HG02973 (cell line): Measurements from ENCODE around the gene PPP1R2.
A peak's percentile ranks its signal among the peaks of the same experiment; 100 is the strongest.
"Not testable (repeated sequence)": the region's sequence is repeated elsewhere in the genome, so short reads cannot be mapped to it uniquely, and the experiment has no call there.

Experiments
- ATAC-seq: cut with Tn5 transposase; IDR thresholded peaks from one replicate; pipeline ENCODE4 v1.9.1; 2021; ENCODE audit warnings: moderate library complexity; ENCODE audit not compliant: unreplicated experiment

The PPP1R2 gene

DNA sequence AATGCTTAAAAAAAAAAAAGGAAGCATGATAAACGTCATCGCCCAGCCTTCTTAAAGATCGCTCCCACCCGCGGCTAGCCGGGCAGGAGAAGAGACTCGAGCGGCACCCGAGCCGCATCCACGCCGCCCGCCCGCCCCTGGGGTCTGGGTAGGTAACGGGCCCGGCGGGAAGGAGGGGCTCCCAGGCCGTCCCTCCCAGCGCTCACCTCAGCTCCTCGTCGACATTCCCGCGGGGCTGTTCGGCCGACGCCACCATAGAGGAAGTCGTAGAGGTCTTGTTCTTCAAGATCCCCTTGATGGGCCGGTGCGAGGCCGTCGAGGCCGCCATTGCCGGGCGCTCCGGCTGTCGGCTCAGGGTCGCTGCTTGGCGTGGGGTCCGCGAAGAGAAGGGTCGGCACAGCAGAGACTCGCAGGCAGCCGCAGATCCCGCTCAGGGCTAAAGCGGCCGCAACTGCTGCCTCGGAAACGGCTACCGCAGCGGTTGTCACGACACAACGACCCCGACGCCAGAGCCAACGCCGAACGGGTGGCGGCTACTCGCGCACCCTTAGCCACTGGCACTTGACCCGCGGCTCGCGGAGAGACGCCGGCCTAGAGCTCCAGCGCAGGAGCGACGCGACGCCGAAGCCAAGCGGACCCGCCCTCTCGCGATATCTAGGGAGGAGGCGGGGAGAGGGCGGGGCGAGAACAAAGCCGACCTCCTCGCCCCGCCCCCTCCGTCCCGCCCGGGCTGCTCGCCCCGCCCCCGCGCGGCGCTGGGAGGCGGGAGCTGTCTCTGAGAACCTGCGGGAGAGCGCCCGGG, at the start of gene PPP1R2:
PPP1R2 (minus strand) TSS at position 628 of the 802 bp plus-strand sequence; CDS start at position 328, 300 bp downstream.
- ATAC-seq = peak; percentile 69

DNA sequence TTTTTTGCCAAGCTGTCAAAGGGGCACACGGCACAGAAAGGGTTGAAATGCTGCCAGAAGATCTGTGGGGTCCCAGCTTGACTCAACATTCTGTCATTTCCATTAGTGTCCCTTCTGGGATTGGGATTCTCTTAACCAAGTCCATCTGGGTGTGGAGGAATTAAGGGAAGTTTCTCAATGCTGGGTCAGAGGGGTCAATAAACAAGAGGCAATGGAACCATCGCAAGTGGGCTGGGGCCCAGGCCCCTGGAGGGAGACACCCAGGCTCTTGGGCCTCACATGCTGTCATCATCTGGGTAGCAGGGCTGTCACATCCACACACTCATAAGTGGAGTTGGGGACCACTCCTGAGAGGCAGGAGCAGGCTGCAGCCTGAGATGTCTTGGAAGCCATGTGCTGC, 48.7 kb upstream of the PPP1R2 start:
- ATAC-seq = no peak

DNA sequence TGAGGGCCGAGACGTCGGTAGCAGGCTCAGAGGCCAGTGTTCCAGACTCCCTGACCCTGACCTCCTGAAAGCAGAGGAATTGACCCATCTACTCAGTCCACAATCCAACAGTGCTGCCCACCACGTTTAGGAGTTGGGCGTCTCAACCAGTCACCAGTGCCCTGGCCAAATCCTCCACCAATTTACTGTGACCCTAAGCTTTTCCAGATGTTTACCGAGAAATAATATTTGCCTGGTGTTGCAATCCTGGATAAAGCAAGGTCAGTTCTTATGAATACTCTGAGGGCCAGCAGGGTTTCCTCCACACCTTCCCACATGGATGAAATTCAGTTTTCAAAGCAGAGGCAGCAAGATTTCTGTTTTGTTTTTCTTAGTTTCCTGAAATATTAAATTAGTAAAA, 48.1 kb upstream of the PPP1R2 start:
- ATAC-seq = no peak

DNA sequence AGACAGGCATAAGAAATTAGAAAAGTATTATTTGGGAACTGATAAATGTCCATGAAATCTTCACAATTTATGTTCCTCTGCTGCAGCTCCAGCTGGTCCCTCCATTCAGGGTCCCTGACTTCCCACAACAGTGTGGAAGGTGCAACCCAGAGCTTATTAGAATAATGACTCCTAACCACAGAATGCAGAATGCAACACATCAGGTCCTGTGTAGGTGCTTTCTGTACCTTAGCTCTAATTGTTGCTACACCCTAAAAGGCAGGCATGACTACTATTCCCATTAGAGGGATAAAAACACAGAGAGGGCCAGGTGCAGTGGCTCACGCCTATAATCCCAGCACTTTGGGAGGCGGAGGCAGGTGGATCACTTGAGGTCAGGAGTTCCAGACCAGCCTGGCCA, 47.3 kb upstream of the PPP1R2 start:
- not testable (repeated sequence) for ATAC-seq

DNA sequence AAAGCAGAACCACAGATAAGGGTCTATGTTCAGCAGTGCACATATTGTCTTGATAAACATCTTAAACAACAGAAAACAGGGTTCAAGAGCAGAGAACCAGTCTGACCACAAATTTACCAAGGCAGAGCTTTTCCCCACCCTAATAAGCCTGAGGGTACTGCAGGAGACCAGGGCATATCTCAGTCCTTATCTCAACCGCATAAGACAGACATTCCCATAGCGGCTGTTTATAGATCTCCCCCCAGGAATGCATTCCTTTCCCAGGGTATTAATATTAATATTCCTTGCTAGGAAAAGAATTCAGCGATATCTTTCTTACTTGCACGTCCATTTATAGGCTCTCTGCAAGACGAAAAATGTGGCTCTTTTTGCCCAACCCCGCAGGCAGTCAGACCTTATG, 46.7 kb upstream of the PPP1R2 start:
- ATAC-seq = not testable (repeated sequence)

DNA sequence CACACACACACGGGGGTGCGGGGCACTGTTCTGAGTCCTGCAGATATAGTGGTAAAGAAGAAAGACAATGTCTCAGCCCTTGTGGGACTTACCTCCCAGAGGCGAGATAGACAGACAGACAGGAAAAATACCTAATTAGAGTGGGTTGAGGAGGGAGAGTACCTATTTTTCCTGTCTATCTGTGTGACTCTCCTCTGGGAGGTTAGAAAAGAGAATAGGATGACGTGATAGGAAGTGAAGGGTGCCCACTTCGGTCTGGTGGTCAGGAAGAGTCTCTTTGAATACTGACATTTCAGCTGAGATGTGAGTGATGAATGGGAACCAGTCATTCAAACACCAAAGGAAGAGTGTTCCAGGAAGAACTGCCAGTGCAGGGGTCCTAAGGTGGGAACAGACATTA, 44.7 kb upstream of the PPP1R2 start:
- no peak for ATAC-seq

DNA sequence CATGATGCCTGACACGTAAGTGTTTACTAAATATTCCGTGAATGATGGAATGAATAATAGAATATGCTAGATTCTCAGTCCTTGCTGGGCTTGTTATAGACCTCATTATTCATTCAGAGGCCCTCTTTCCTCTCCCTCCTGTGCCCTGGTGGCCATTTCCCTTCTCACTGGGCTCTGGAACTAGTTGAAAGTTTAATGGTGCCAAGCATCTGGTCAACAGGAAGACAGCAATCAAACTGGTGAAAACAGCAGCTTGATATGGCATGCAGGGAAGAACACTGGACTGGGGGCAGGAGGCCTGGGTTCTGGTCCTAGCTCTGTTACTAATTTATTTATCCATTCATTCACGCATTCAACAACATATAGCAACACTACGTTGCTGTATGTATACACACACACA, 44.3 kb upstream of the PPP1R2 start:
- ATAC-seq = no peak

DNA sequence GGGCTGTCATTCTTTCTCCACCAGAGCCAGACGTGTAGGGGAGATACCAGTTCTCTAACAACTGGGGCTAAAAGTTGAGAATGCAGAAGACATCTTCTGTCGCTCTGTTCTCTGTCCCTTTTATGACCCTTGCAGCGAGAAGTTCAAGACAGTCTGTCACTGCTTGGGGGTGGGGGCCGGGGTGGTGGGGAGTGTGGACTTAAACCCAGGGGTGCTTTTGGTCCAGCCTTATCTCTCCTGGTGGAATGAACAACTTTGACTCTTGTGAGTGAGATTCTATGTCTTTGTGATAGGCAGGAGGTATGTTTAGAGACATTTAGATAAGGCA, 41.4 kb upstream of the PPP1R2 start:
- no peak for ATAC-seq

DNA sequence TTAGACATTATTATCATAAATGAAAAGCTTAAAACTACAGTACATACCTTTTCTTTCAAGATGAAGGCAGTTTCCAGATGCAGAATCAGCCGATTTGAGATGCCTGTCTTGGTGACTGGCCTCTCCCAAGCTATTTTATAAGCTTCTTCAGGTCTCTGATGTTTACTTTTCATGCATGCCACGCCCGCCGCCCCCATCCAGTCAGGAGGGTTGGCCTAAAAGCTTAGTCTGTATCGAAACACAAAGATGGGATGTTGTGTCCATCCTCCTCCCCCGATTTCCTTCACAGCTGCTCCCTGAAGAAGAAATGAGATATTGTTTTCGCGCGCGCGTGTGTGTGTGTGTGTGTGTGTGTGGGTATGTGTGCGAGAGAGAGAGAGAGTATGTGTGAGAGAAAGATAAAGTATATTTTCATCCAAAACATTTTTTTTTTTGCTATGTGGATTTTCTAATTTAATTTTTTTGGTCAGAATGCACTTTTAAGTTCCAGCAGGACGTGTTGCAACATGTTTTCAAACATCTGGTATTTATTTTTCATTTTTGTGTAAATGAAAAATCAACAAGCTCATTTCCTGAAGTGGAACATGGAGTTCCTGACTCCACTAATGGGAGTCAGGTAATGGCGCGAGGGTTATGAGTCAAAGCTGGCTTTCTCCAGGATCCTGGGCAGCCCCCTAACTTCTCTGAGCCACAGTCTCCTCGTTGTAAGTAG, 40.9 kb upstream of the PPP1R2 start, which contains the start of gene APOD:
APOD (minus strand) TSS at position 110 of the 712 bp plus-strand sequence. CDS start 4,479 bp downstream, outside the sequence.
- no peak for ATAC-seq

DNA sequence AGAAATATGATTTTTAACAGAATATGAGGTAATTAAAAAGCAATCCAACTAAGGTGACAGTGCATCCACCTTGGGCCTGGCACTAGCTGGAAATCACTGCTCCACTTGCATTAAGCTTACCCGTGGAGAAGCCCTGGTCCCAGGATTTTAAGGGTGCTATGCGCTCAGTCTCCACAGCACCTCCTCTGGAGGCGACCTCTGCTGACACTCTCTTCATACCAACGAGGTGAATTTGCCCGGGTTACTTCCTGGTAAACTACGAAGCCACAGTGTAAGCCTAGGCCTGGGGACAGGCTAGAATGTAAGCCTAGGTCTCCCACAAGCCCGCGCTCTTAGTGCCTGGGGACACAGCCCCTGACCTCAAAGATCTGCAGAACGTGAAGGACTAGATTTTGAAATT, 39.8 kb upstream of the PPP1R2 start:
- no peak for ATAC-seq

DNA sequence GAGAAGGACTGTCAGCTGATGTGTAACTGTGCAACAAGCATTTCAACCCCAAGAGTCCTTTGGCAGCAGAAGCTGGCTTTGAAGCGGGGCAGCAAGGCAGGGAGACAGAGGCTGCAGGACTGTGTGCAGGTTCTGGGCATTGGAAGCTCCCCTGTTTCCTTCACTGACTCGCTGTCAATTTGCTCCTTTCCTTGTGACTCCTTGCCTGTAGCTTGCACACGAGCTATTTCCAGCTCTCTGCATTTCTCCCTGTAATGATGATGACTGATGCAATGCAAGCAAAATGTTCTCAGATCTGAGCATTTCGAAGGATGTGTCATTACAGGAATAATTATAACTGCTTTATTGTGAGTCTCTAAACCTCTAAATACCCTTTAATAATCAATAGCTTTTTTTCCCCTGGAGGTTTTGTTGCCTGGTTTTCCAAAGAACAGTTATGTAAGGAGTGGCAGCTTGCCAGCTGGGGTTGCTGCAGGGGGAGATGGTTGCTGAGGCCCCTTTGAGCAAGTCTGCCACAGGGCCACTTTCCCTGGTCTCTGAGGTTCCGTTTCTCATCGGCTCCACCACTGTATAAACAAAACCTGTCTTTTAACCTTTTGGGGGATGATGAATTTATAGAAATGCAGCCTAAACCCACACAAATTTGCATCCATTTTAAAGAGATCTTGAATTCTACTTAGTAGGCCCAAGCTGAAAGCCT, 37.8 kb upstream of the PPP1R2 start:
- ATAC-seq = no peak

DNA sequence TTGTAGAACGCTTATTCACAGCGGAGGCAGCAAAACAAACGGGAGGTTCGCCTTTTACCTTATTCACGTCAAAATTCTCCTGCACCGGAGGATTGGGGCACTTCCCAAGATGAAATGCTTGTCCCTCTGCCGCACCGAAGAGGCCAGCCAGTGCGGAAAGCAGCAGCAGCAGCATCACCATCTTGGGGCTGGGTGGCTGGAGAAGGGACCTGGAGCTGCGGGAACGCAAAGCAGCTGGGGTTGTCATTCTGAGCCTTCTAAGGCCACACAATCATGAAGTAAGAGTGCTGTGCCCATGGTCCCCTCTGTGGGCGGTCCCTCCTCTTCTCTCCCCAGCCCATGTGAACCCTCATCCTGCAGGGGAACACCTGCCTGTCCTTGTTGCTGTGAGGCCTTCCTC, 36.2 kb upstream of the PPP1R2 start:
- ATAC-seq = no peak

DNA sequence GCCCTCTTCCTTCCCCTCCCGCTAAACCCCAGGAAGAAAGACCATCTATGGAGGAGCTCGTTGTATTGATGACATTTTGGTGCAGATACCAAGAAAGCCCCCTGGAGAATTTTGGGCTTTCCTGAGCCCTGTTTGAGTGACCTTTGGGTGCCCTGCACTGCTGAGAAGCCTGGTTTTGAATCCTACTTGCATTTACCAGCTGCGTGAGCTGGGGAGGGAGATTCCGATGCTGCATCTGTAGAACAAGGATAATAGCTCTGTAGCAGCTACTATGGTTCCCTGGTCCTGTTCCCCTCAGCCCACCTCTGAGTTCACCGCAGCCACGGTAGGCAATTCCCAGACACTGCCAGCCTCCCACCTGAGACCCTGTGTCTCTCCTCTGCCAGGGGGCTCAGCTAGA, 35.4 kb upstream of the PPP1R2 start:
- ATAC-seq = no peak

DNA sequence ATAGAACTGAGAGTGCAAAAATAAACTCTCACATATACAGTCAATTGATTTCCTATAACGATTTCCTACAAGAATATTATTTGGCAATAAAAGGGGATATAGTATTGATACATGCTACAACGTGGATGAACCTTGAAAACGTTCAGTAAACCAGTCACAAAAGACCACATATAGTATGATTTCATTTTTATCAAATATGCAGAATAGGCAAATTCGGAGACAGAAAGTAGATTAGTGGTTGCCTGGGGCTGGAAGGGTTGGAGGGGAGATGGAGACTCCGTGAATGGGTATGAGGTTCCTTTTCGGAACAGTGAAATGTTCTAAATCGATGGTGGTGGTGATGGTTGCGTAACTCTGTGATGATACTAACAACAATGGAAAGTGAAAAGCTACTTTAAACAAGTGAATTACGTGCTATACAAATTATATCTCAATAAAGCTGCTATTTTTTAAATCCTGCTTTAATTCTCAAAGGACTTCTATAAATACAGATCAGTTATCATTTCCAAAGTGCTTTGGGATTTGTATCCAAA, 34.6 kb upstream of the PPP1R2 start:
- ATAC-seq = no peak

DNA sequence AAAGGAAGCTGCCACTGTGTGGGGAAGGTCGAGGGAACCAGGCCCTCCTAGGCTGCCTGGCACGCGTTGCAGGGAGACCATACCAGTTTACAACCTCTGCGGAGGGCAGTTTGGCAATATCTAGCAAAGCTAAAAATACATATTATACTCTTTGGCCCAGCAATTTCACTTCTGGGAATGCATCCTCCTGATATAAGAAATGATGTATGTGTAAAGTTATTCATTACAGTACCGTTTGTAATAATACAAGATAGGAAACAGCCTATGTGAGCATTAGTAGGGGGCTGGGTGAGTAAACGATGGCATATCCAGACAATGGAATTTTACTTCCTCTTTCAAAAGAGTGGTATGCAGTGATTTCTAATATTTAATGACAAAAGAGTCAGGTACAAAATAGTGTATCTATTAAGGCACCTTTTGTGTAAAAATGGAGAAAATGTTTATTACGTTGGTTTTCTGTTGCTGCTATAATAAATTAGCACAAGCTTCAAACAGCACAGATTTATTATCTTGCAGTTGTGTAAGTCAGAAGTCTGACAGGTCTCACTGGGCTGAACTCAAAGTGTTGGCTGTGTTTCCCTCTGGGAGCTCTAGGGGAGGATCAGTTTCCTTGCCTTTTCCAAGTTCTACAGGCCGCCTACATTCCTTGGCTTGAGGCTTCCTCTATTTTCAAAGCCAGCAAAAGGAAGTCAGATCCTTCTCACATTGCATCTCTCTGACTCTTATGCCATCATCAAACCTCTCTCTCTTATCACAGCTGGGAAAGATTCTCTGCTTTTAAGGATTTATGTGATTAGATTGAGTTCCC, 31.6 kb upstream of the PPP1R2 start:
- no peak for ATAC-seq

DNA sequence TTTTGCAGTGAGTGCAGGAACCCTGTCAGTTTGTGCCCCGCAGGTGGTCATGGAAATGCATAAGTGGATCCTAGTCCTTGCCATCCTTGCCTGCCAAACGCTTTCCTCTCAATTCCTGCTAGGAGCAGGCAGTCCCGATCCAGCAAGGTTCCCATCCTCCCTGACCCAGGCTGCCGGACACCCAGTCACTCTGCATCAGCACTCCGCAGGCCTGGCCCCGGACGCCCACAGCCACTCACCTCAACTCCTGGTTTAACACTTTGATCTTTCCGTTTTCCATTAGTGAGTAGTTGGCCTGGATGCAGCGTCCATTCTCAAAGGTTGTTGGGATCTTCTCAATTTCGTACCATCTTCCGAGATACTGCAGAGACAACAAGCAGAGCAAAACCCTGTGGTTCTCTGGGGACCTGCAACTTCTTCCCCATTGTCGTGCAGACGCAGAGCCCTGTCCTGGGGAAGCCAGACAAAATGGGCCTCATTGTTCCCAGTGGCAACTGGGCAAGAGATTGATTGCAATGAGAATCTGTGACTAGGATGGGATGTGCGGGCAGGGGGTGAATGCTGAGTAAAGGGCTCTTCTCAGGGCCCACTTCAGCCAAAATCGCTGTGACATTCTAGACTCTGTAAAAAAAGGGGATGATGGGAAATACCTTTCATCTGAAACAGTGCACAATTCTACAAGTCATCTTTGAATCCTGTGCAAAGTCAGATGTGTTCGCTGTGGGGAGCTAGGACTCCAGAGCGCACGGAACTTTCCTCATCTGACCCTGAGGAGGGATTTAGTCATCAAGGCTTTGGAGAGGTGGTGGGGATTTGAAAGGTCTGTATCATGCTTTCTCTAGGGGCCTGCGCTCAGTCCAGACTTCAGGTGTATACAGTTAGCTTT, 30.7 kb upstream of the PPP1R2 start:
- ATAC-seq = no peak

DNA sequence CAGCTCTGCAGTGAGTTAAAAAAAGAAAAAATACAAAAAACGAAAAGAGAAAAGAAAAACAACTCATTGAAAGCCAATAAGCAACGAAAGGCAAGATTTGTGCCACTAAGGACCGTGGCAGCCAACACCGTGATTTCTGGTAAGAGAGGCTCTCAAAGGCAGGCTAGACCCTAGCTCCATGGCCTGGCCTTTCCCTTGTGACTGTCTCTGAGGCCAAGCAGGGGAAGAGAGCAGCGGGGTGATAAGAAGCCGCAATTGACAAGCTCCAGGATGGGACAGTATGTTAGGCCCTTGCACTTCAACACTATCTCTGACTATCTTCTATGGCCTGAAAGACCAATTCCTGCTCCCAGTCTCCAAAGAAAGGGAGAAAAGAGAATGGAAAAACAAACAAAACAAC, 28.2 kb upstream of the PPP1R2 start:
- ATAC-seq = no peak

DNA sequence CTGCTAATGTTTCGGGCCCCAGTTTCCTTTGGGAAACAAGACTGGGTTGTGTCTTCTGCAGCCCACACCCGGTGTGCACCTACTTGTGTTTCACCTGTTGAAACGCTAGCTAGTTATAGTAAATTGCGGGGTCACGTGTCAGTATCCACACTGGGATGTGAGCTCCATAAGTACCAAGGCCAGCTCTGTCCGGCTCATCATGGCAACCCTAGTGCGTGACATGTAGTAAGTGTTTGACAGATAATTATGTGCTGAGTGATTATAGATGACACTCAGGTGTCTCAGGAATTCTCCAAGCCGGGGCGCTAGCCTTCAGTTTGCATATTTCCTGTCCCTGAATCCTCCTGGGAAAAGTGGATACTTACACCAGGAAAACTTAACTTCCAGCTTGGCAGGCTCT, 27.8 kb upstream of the PPP1R2 start:
- ATAC-seq = no peak

DNA sequence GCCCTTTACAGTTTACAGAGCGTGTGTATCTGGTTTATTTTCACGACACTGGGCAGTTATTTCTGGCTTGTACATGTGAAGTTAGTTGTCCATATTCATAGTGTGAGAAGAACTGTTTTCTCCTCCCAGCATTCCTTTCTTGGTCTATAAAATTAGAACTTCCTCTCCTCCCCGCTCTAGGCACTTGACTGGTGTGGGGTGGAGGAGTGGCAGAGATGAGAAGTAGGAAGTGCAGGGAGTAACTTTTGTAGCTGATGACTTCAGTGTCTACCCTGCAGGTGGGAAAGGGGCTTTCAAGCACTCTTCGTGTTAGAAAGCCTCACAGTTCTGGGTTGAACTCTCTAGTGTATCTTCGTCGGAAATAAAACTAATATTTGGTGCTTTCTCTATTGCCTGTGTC, 27.2 kb upstream of the PPP1R2 start:
- no peak for ATAC-seq

DNA sequence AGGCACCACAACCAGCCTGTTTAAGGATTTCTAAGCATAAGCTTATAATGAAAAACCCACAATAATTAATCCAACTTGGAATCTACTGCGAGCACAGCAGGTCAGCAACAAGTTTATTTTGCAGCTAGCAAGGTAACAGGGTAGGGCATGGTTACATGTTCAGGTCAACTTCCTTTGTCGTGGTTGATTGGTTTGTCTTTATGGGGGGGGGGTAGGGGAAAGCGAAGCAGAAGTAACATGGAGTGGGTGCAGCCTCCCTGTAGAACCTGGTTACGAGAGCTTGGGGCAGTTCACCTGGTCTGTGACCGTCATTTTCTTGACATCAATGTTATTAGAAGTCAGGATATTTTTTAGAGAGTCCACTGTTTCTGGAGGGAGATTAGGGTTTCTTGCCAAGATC, 25.5 kb upstream of the PPP1R2 start:
- ATAC-seq = no peak
